GM12801 (cell line): ENCODE results near the gene FAM227B.

ENCODE experiments used
- CTCF ChIP-seq: IDR thresholded peaks from one replicate; pipeline ENCODE4 v1.5.1; 2011; ENCODE audit warnings: control low read depth; ENCODE audit not compliant: insufficient read length; ENCODE audit errors: extremely low read depth

Gene FAM227B

DNA sequence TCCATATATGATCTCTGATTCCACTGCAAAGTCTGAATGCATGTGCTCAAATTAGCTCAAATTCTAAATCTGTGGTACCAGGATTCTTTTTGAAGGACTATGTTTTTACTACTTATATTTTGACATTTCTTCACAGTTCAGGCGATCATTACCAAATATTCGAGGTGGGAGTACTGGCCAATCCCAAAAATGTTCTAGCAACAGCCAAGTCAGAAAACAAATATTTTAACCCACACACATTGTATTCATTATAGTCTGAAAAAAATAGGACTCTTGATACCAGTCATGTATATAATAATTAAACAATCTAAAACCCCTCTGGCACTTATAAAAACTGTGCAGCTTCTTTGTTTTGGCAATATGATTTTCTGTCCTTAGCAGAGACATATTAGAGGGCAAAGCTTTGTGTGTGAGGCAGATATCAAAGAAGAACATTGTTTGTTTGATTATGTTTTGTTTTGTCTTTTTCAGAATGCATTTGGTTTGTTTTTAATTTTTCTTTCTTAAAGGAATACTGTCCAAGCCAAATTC, 160.1 kb downstream of the FAM227B start:
- no peak for TF ChIP-seq CTCF

- no peak for TF ChIP-seq CTCF
Measured at GRCh38 chr15:49458145-49458544, 162.5 kb downstream of the FAM227B start.

- no peak for TF ChIP-seq CTCF
Measured at GRCh38 chr15:49456166-49456565, 164.5 kb downstream of the FAM227B start.

GRCh38 chr15:49452595-49452994, 168.0 kb downstream of the FAM227B start:
- no peak for TF ChIP-seq CTCF

DNA sequence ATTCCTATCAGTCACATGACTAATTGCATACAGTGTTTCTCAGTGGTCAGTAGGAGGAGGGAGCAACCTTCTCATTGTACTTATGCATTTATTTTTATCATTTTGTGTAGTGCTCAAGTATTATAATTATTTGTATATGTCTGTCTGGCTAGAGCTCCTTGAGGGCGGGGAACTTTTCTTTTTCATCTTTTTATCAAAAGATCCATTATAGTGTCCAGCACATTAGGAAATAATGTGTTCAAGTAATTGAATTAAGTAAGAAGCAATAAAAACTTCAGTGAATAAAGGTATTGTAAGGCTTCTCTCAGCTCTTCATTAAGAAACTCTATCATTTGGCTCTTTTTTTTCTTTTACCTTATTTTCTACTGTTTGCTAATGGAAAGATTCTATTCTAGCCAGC, 178.8 kb downstream of the FAM227B start:
- no peak for TF ChIP-seq CTCF

GRCh38 chr15:49441356-49441755, 179.3 kb downstream of the FAM227B start:
- TF ChIP-seq CTCF, result no peak

GRCh38 chr15:49439678-49440395, 180.8 kb downstream of the FAM227B start:
- TF ChIP-seq CTCF, result no peak
